ENCODE data around the gene GLG1.
"Not testable (repeated sequence)": the region's sequence is repeated elsewhere in the genome, so short reads cannot be mapped to it uniquely, and the experiment has no call there.

- TF ChIP-seq CTCF (conservative IDR thresholded peaks at IDR 0.05; ENCODE audit: low read depth, low read length); EZH2 (IDR thresholded peaks at IDR 0.05; ENCODE audit: borderline replicate concordance, low read depth, low read length, poor library complexity, severe bottlenecking): not testable (repeated sequence)
Observed at GRCh38 chr16:74417897-74418296, 189.0 kb downstream of the GLG1 start.

All from A673 (cell line).